ENCODE data around the gene BIRC2.

DNA sequence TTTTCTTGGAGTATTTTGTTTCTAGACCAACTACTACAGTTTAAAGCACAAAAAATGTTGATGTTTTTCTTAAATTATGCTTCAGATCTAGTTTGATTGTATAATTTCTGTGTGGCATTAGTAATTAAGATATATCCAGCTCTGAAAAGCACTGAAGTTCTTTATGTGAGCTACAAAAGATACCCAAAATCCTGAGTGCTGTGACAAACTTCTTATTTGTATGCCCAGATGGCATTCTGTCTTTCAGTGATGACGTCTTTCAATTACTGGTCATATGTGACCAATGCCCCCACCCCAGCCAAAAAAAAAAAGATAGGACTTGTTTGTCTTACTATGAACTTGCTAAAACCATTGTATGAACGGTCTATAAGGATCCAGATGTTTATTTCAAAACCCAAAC, 51.3 kb downstream of the BIRC2 start:
- TF ChIP-seq EZH2 (IDR thresholded peaks at IDR 0.05; ENCODE audit: low read length, missing control alignments): no peak
- TF ChIP-seq, protein P1, sequence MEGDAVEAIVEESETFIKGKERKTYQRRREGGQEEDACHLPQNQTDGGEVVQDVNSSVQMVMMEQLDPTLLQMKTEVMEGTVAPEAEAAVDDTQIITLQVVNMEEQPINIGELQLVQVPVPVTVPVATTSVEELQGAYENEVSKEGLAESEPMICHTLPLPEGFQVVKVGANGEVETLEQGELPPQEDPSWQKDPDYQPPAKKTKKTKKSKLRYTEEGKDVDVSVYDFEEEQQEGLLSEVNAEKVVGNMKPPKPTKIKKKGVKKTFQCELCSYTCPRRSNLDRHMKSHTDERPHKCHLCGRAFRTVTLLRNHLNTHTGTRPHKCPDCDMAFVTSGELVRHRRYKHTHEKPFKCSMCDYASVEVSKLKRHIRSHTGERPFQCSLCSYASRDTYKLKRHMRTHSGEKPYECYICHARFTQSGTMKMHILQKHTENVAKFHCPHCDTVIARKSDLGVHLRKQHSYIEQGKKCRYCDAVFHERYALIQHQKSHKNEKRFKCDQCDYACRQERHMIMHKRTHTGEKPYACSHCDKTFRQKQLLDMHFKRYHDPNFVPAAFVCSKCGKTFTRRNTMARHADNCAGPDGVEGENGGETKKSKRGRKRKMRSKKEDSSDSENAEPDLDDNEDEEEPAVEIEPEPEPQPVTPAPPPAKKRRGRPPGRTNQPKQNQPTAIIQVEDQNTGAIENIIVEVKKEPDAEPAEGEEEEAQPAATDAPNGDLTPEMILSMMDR (conservative IDR thresholded peaks at IDR 0.05 in 1 of 2, IDR thresholded peaks at IDR 0.05 in 1 of 2; ENCODE audit: low read depth in 1 of 2, low read length in 2 of 2): no peak
